ENCODE data around the gene CCDC30.

DNA sequence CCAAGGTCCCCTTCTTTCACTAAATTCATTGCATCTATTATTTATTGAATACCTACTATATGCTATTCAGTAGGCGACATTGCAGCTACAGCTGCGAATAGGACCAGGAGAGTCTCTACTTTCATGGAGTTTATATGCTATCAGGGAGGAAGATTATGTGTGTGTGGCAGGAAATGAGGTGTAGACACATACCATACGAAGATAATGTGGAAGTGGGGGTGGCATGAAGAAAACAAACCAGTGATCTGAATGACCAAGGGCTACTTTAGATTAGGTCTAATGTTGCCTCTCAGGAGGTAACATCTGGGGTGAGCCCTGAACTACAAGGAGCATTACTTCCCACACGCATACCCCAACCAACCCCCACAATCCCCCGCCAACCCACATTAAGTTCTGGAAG is 194.1 kb downstream of the CCDC30 start:
- TF ChIP-seq ZNF311 (CRISPR knock-in tag; IDR thresholded peaks at IDR 0.05) (no peak), SMARCB1 (IDR thresholded peaks at IDR 0.05; ENCODE audit: insufficient read length, low read depth) (no peak), TSC22D4 (tag; IDR thresholded peaks at IDR 0.05) (no peak)
- TF ChIP-seq, protein P1, sequence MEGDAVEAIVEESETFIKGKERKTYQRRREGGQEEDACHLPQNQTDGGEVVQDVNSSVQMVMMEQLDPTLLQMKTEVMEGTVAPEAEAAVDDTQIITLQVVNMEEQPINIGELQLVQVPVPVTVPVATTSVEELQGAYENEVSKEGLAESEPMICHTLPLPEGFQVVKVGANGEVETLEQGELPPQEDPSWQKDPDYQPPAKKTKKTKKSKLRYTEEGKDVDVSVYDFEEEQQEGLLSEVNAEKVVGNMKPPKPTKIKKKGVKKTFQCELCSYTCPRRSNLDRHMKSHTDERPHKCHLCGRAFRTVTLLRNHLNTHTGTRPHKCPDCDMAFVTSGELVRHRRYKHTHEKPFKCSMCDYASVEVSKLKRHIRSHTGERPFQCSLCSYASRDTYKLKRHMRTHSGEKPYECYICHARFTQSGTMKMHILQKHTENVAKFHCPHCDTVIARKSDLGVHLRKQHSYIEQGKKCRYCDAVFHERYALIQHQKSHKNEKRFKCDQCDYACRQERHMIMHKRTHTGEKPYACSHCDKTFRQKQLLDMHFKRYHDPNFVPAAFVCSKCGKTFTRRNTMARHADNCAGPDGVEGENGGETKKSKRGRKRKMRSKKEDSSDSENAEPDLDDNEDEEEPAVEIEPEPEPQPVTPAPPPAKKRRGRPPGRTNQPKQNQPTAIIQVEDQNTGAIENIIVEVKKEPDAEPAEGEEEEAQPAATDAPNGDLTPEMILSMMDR (IDR thresholded peaks at IDR 0.05 in 2 of 3, conservative IDR thresholded peaks at IDR 0.05 in 1 of 3; ENCODE audit: insufficient read depth in 2 of 3, low read depth in 1 of 3, low read length in 3 of 3): no peak
- TF ChIP-seq, protein P2, sequence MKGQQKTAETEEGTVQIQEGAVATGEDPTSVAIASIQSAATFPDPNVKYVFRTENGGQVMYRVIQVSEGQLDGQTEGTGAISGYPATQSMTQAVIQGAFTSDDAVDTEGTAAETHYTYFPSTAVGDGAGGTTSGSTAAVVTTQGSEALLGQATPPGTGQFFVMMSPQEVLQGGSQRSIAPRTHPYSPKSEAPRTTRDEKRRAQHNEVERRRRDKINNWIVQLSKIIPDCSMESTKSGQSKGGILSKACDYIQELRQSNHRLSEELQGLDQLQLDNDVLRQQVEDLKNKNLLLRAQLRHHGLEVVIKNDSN (CRISPR knock-in tag; IDR thresholded peaks at IDR 0.05): no peak
- TF ChIP-seq, protein P3, sequence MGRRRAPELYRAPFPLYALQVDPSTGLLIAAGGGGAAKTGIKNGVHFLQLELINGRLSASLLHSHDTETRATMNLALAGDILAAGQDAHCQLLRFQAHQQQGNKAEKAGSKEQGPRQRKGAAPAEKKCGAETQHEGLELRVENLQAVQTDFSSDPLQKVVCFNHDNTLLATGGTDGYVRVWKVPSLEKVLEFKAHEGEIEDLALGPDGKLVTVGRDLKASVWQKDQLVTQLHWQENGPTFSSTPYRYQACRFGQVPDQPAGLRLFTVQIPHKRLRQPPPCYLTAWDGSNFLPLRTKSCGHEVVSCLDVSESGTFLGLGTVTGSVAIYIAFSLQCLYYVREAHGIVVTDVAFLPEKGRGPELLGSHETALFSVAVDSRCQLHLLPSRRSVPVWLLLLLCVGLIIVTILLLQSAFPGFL (CRISPR knock-in tag; IDR thresholded peaks at IDR 0.05): no peak
